ENCODE data around the gene SGMS2. TPM values are rescaled to one million over a fixed set of nuclear protein-coding genes. Genes with fewer than 3 reads are reported as not detected.

Gene SGMS2
- total RNA-seq, 1 donor from 2014 or later = 67.8 TPM

DNA sequence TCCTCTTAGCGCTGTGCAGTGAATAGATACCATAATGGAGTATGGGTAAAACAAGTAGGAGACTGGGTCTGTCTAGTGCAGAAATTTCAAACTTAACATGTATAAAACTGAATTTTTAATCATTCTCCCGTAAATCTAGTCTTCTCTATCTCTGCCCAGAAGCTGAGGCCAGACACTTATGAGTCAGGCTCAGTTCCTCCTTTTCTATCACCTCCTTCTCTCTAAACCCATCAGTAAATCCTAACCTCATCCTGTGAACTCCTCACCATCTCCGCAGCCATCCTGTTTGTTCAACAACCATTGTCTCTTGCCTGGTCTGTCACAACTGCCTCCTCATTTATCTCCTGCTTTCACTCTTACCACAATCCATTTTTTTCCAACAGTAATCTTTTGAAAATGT is 19.8 kb upstream of the SGMS2 start:
- no peak overlapping the region for H3K4me3 ChIP-seq
- intact Hi-C loops (cut with DNase I) = no loop called here
- peaks cover 3% of the 10 kb centered on the region for H3K27me3 ChIP-seq
- no peaks in the 10 kb centered on the region for H3K36me3 ChIP-seq
- no peak overlapping the region for H3K27ac ChIP-seq
- H3K9me3 ChIP-seq = no peaks in the 10 kb centered on the region
- ATAC-seq = no peak
- H3K4me1 ChIP-seq = peaks cover 4% of the 10 kb centered on the region
- TF ChIP-seq, protein P1, sequence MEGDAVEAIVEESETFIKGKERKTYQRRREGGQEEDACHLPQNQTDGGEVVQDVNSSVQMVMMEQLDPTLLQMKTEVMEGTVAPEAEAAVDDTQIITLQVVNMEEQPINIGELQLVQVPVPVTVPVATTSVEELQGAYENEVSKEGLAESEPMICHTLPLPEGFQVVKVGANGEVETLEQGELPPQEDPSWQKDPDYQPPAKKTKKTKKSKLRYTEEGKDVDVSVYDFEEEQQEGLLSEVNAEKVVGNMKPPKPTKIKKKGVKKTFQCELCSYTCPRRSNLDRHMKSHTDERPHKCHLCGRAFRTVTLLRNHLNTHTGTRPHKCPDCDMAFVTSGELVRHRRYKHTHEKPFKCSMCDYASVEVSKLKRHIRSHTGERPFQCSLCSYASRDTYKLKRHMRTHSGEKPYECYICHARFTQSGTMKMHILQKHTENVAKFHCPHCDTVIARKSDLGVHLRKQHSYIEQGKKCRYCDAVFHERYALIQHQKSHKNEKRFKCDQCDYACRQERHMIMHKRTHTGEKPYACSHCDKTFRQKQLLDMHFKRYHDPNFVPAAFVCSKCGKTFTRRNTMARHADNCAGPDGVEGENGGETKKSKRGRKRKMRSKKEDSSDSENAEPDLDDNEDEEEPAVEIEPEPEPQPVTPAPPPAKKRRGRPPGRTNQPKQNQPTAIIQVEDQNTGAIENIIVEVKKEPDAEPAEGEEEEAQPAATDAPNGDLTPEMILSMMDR (IDR thresholded peaks at IDR 0.05) = no peak
- no peak for DNase-seq

DNA sequence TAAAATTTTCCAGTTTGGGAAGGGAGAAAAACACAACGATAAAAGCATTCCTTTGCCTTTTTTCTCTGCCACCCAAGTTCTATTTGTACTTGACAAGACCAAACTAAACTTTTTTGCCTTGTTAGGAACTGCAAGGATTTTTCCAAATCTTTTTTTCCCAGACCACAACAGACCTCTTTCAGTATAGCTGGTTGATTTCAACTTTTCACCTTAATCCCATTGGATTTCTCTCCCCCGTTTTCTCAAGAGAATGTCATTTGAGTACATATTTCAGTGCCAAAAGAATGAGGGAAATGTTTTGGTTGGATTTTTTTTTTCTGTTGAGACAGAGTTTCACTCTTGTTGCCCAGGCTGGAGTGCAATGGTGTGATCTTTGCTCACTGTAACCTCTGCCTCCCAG is 18.5 kb upstream of the SGMS2 start:
- peaks cover 3% of the 10 kb centered on the region for H3K27me3 ChIP-seq
- DNase-seq (no peak), ATAC-seq (no peak)
- no peak overlapping the region for H3K4me3 ChIP-seq
- no peaks in the 10 kb centered on the region for H3K36me3 ChIP-seq
- intact Hi-C loops (cut with DNase I) = no loop called here
- TF ChIP-seq, protein P1 (IDR thresholded peaks at IDR 0.05) = no peak
- no peak overlapping the region for H3K27ac ChIP-seq
- H3K9me3 ChIP-seq = no peaks in the 10 kb centered on the region
- H3K4me1 ChIP-seq = peaks cover under 1% of the 10 kb centered on the region

DNA sequence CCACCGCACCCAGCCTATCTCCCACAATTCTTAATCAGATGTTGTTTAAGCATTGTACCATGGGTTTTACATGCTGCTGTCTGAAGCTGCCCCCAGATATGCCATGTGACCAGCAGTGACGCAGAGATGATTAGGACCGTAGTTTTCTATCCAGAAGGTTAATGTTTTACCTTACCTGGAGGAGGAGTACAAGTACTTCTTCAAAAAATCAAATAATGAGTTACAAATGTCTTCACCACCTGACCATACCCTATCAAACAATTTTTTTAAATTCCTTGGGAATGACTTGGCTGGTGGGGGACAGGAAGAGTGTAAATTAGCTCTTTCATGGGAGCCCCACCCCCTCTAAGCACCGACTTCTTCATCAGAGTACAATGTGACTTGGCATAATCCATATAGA is 16.2 kb upstream of the SGMS2 start:
- no peaks in the 10 kb centered on the region for H3K9me3 ChIP-seq
- TF ChIP-seq, protein P1 (IDR thresholded peaks at IDR 0.05) = no peak
- no peaks in the 10 kb centered on the region for H3K36me3 ChIP-seq
- intact Hi-C loops (cut with DNase I) = no loop called here
- no peak overlapping the region for H3K4me3 ChIP-seq
- no peaks in the 10 kb centered on the region for H3K4me1 ChIP-seq
- H3K27ac ChIP-seq = no peak overlapping the region
- H3K27me3 ChIP-seq = peaks cover 3% of the 10 kb centered on the region
- ATAC-seq (peak; percentile 91), DNase-seq (no peak)

DNA sequence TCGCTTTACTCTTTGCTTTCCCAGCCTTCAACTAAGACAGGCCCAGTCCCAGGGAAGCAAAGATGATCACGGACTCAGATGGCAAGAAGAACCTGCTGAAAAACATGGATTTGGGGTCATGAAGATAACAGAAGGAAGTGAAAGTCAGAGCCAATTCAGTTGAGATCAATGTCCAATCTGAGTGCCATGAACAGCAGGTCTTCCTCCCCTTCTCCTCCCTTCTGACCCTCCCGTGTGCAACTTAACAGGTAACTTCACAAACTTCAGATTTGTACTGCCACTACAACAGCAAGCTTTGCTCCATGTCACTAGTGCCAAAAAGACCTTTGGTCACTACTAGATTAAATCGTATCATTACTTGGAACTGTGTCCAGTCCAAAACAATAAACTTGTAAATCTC is 15.5 kb upstream of the SGMS2 start:
- no peaks in the 10 kb centered on the region for H3K4me1 ChIP-seq
- H3K4me3 ChIP-seq = no peak overlapping the region
- H3K36me3 ChIP-seq = no peaks in the 10 kb centered on the region
- peaks cover 3% of the 10 kb centered on the region for H3K27me3 ChIP-seq
- no peaks in the 10 kb centered on the region for H3K9me3 ChIP-seq
- TF ChIP-seq, protein P1 (IDR thresholded peaks at IDR 0.05) = no peak
- intact Hi-C loops (cut with DNase I) = no loop called here
- no peak overlapping the region for H3K27ac ChIP-seq
- no peak for ATAC-seq
- DNase-seq = no peak

DNA sequence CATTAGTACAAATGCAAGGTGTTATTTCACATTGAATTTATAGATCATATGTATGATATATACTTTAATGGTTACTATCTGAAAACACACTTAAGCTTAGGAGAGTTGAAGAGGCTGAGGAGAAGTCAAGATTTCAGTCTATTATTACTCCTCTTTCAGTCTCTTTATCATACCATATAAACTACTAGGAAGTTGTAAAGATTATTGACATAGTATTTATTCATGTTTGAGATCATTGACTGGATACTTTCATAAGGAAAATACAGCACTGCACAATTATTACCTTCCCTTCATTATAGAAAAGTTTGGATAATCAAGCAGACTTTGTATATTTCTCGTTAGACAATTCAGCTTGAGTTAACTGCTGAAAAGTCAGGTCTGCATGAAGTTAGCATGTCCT is 10.0 kb upstream of the SGMS2 start:
- H3K27ac ChIP-seq = no peak overlapping the region
- H3K27me3 ChIP-seq = no peaks in the 10 kb centered on the region
- no peaks in the 10 kb centered on the region for H3K9me3 ChIP-seq
- H3K4me3 ChIP-seq = no peak overlapping the region
- DNase-seq = no peak
- no peaks in the 10 kb centered on the region for H3K36me3 ChIP-seq
- TF ChIP-seq, protein P1 (IDR thresholded peaks at IDR 0.05) = no peak
- intact Hi-C loops (cut with DNase I) = no loop called here
- no peaks in the 10 kb centered on the region for H3K4me1 ChIP-seq
- ATAC-seq = no peak

DNA sequence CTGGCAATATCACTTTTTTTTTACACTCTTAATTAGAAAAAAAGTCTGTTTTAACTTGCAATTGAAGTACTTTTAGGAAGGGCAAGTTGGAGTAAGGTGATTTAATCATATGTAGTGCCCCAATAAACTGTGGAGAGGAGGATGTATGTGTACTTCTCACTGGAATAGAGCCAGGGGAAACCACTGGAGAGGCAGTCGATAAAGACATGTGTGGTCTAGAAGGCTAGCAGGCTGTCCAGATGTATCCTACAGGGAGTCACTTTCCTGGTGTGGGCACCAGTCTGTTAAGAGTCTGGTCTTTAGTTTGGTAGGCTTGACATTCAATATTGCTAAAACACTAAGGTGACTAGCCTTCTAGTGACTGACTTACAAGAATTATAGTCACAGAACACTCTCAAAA is 9.6 kb upstream of the SGMS2 start:
- TF ChIP-seq, protein P1 (IDR thresholded peaks at IDR 0.05) = no peak
- intact Hi-C loops (cut with DNase I) = no loop called here
- no peak overlapping the region for H3K4me3 ChIP-seq
- H3K27ac ChIP-seq = no peak overlapping the region
- no peak for DNase-seq
- ATAC-seq = no peak
- no peaks in the 10 kb centered on the region for H3K9me3 ChIP-seq
- no peaks in the 10 kb centered on the region for H3K4me1 ChIP-seq
- H3K27me3 ChIP-seq = no peaks in the 10 kb centered on the region
- no peaks in the 10 kb centered on the region for H3K36me3 ChIP-seq

Measured in upper lobe of right lung (tissue), 1 donor.